ENCODE measurements around the gene ITGB3BP. TPM values are rescaled to one million over a fixed set of nuclear protein-coding genes. Genes with fewer than 3 reads are reported as not detected.

The ITGB3BP gene
- polyA plus RNA-seq, 1 donor (not counting 4 experiments of a cell fraction or from before 2014, with no cell fraction given): 19.5 TPM

DNA sequence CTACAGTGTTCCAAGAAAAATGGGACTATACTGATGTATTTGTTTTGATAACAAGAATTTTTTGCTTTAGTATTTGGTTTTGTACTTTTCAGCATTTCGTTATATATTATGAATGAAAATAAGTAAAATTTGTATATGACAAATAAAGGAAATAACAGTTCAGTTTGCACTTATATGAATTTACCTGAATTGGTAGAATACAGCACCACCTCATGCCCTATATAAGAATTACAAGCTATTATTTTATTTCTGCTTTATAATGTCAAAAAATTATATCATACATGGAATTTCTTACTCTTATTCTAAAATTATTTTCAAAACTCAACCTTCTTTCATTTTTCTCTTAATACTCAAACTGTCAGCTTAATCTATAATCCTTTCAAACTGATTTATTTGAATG lies 14.9 kb upstream of the ITGB3BP start:
- H3K27ac ChIP-seq (ENCODE audit: control insufficient read depth, insufficient read depth, low read length): no peak overlapping the region
- no peak overlapping the region for H2AFZ ChIP-seq (ENCODE audit: control insufficient read depth, low read length)
- no peak overlapping the region for H3K4me3 ChIP-seq (ENCODE audit: control insufficient read depth in 2 of 3, extremely low read depth in 1 of 3, insufficient read depth in 2 of 3, low read depth in 1 of 3, low read length in 3 of 3)
- H3K36me3 ChIP-seq (ENCODE audit: control insufficient read depth in 2 of 2, extremely low read depth in 1 of 2, insufficient read depth in 2 of 2, low read length in 2 of 2): no peaks in the 10 kb centered on the region
- no peaks in the 10 kb centered on the region for H3K9me3 ChIP-seq (ENCODE audit: control insufficient read depth, low read depth, low read length)
- no peak overlapping the region for H3K4me2 ChIP-seq (ENCODE audit: control insufficient read depth, extremely low read depth, insufficient read depth, low read depth, low read length)
- no peak overlapping the region for H3K9ac ChIP-seq (ENCODE audit: control insufficient read depth, extremely low read depth, insufficient read depth, low read length)
- H4K20me1 ChIP-seq (ENCODE audit: control insufficient read depth, extremely low read depth, insufficient read depth, low read length): no peaks in the 10 kb centered on the region
- no peaks in the 10 kb centered on the region for H3K4me1 ChIP-seq (ENCODE audit: control insufficient read depth, extremely low read depth, insufficient read depth, low read length)
- no peaks in the 10 kb centered on the region for H3K27me3 ChIP-seq (ENCODE audit: control insufficient read depth, extremely low read depth, insufficient read depth, low read length)
- no peak for TF ChIP-seq EZH2 (IDR thresholded peaks at IDR 0.05; ENCODE audit: low read length)
- TF ChIP-seq, protein P1, sequence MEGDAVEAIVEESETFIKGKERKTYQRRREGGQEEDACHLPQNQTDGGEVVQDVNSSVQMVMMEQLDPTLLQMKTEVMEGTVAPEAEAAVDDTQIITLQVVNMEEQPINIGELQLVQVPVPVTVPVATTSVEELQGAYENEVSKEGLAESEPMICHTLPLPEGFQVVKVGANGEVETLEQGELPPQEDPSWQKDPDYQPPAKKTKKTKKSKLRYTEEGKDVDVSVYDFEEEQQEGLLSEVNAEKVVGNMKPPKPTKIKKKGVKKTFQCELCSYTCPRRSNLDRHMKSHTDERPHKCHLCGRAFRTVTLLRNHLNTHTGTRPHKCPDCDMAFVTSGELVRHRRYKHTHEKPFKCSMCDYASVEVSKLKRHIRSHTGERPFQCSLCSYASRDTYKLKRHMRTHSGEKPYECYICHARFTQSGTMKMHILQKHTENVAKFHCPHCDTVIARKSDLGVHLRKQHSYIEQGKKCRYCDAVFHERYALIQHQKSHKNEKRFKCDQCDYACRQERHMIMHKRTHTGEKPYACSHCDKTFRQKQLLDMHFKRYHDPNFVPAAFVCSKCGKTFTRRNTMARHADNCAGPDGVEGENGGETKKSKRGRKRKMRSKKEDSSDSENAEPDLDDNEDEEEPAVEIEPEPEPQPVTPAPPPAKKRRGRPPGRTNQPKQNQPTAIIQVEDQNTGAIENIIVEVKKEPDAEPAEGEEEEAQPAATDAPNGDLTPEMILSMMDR (optimal IDR thresholded peaks at IDR 0.05 in 1 of 3, IDR thresholded peaks at IDR 0.05 in 1 of 3, conservative IDR thresholded peaks at IDR 0.05 in 1 of 3; ENCODE audit: extremely low read depth in 1 of 3, insufficient read depth in 2 of 3, low read length in 3 of 3): peak in 1 of 3 experiments; percentile 20
- dilution Hi-C loops (cut with MboI; ENCODE audit: extremely low pct_ligation_motif_present, low sequenced_read_pairs): no loop called here
- no peaks in the 10 kb centered on the region for H3K9me1 ChIP-seq (ENCODE audit: control insufficient read depth, extremely low read depth, insufficient read depth, low read length)
- FAIRE-seq (no peak), DNase-seq (ENCODE audit: low read depth, low spot score) (no peak)
- H3K79me2 ChIP-seq (ENCODE audit: control insufficient read depth, insufficient read depth, low read length): no peaks in the 10 kb centered on the region

- Histone ChIP-seq H3K9me1 (ENCODE audit: control insufficient read depth, extremely low read depth, insufficient read depth, low read length) (no peaks in the 10 kb centered on the region), H4K20me1 (ENCODE audit: control insufficient read depth, extremely low read depth, insufficient read depth, low read length) (no peaks in the 10 kb centered on the region), H3K4me1 (ENCODE audit: control insufficient read depth, extremely low read depth, insufficient read depth, low read length) (no peaks in the 10 kb centered on the region), H3K9ac (ENCODE audit: control insufficient read depth, extremely low read depth, insufficient read depth, low read length) (no peak overlapping the region), H3K9me3 (ENCODE audit: control insufficient read depth, low read depth, low read length) (no peaks in the 10 kb centered on the region), H3K27me3 (ENCODE audit: control insufficient read depth, extremely low read depth, insufficient read depth, low read length) (no peaks in the 10 kb centered on the region), H2AFZ (ENCODE audit: control insufficient read depth, low read length) (no peak overlapping the region), H3K36me3 (ENCODE audit: control insufficient read depth in 2 of 2, extremely low read depth in 1 of 2, insufficient read depth in 2 of 2, low read length in 2 of 2) (peaks cover 0 to 2% of the 10 kb centered on the region in 2 experiments), H3K79me2 (ENCODE audit: control insufficient read depth, insufficient read depth, low read length) (no peaks in the 10 kb centered on the region), H3K4me3 (ENCODE audit: control insufficient read depth in 2 of 3, extremely low read depth in 1 of 3, insufficient read depth in 2 of 3, low read depth in 1 of 3, low read length in 3 of 3) (no peak overlapping the region), H3K27ac (ENCODE audit: control insufficient read depth, insufficient read depth, low read length) (no peak overlapping the region), H3K4me2 (ENCODE audit: control insufficient read depth, extremely low read depth, insufficient read depth, low read depth, low read length) (no peak overlapping the region)
- dilution Hi-C loops (cut with MboI; ENCODE audit: extremely low pct_ligation_motif_present, low sequenced_read_pairs): no loop called here
- FAIRE-seq (no peak), DNase-seq (ENCODE audit: low read depth, low spot score) (no peak)
- TF ChIP-seq, protein P1 (optimal IDR thresholded peaks at IDR 0.05 in 1 of 3, IDR thresholded peaks at IDR 0.05 in 1 of 3, conservative IDR thresholded peaks at IDR 0.05 in 1 of 3; ENCODE audit: extremely low read depth in 1 of 3, insufficient read depth in 2 of 3, low read length in 3 of 3): no peak
- no peak for TF ChIP-seq EZH2 (IDR thresholded peaks at IDR 0.05; ENCODE audit: low read length)
Measured at GRCh38 chr1:63537006-63537405, 14.0 kb upstream of the ITGB3BP start.
